GM12878 (cell line): ENCODE results near the gene STPG4. TPM values are rescaled to one million over a fixed set of nuclear protein-coding genes. Genes with fewer than 3 reads are reported as not detected.

Experiments used
- ATAC-seq: fragments of 200-7000 bp; cut with Tn5 transposase; 3 replicates; pipeline ENCODE4 v1.9.1; 2020; ENCODE audit warnings: mild to moderate bottlenecking, moderate library complexity
- BruUV-seq: library from RNA; stranded (reverse); fragments of 400-500 nt; replicated peaks from 2 replicates; lab custom pipeline; 2021; lab: Mats Ljungman, UMichigan
- CTCF ChIA-PET: fragments of 300-600 bp; sonication (Branson Sonifier 250); formaldehyde crosslinking; extraction: SDS; loops from one replicate; lab custom pipeline; 2021; ENCODE audit warnings: inconsistent platforms; lab: Yijun Ruan, JAX
- POLR2A ChIA-PET: fragments of 350-600 bp; formaldehyde crosslinking; extraction: SDS; loops from one replicate; lab custom pipeline; 2021; ENCODE audit warnings: inconsistent platforms; lab: Charles Lee
- RAD21 ChIA-PET: fragments of 300-600 bp; sonication (Branson Sonifier 250); formaldehyde crosslinking; loops from one replicate; lab custom pipeline; 2023; ENCODE audit warnings: antibody characterized with exemption; ENCODE audit not compliant: unreplicated experiment; lab: Charles Lee
- SMC1A ChIA-PET: fragments of 300-600 bp; sonication (Branson Sonifier 250); formaldehyde crosslinking; loops from one replicate; lab custom pipeline; 2023; ENCODE audit not compliant: unreplicated experiment, uncharacterized antibody; lab: Charles Lee
- DNase-seq: peaks from one replicate; pipeline ENCODE4 v3.0.0-alpha.2; 2011; ENCODE audit warnings: low read depth, low spot score
- FAIRE-seq: peaks from 3 replicates; lab custom pipeline; 2011; peaks lifted over from hg19 to GRCh38; lab: Jason Lieb, UNC
- H2AFZ ChIP-seq: 2 replicates; pipeline ENCODE4 v1.6.0; 2011; ENCODE audit warnings: low read depth, low read length, control low read depth; ENCODE audit not compliant: control insufficient read depth
- H3K27ac ChIP-seq: 2 replicates; pipeline ENCODE4 v1.5.1; 2011; ENCODE audit warnings: control low read depth; ENCODE audit not compliant: control insufficient read depth, insufficient read depth
- H3K27me3 ChIP-seq, 2 experiments: replicated peaks in 1 of 2; 2 replicates each; pipeline versions ENCODE4 v1.6.0 to v1.6.1; 2011; ENCODE audit warnings: low read length in 1 of 2; ENCODE audit not compliant: control insufficient read depth in 2 of 2, insufficient read depth in 2 of 2
- H3K36me3 ChIP-seq, 2 experiments: 2 replicates each; pipeline ENCODE4 v1.5.1; 2011; ENCODE audit warnings: low read length in 1 of 2; ENCODE audit not compliant: control insufficient read depth in 2 of 2, insufficient read depth in 2 of 2
- H3K4me1 ChIP-seq: 2 replicates; pipeline ENCODE4 v1.6.1; 2011; ENCODE audit warnings: mild to moderate bottlenecking, low read length, moderate library complexity, mixed read lengths; ENCODE audit not compliant: control insufficient read depth, insufficient read depth
- H3K4me2 ChIP-seq: 2 replicates; pipeline ENCODE4 v1.6.0; 2011; ENCODE audit warnings: control low read depth; ENCODE audit not compliant: control insufficient read depth, insufficient read depth
- H3K4me3 ChIP-seq: fragments of 200-600 bp; sonication (generic); 2 replicates; pipeline ENCODE4 v1.5.1; 2016
- H3K79me2 ChIP-seq: 2 replicates; pipeline ENCODE4 v1.6.0; 2011; ENCODE audit warnings: low read length; ENCODE audit not compliant: control insufficient read depth, insufficient read depth
- H3K9ac ChIP-seq: 2 replicates; pipeline ENCODE4 v1.8.0; 2011; ENCODE audit warnings: low read length, control low read depth, mixed read lengths; ENCODE audit not compliant: control insufficient read depth, insufficient read depth
- H3K9me3 ChIP-seq: replicated peaks from 3 replicates; pipeline ENCODE4 v1.5.1; 2011; ENCODE audit warnings: mild to moderate bottlenecking, low read length; ENCODE audit not compliant: control insufficient read depth, insufficient read depth
- H4K20me1 ChIP-seq: 2 replicates; pipeline ENCODE4 v1.6.0; 2011; ENCODE audit not compliant: control insufficient read depth, insufficient read depth
- ATF2 ChIP-seq: IDR thresholded peaks from 2 replicates; pipeline ENCODE4 v1.6.1; 2012; ENCODE audit warnings: low read length, inconsistent platforms
- BACH1 ChIP-seq: fragments of 450-650 bp; IDR thresholded peaks from 2 replicates; pipeline ENCODE4 v1.6.1; 2017; ENCODE audit warnings: mild to moderate bottlenecking, borderline replicate concordance
- BCL3 ChIP-seq: IDR thresholded peaks from 2 replicates; pipeline ENCODE4 v1.6.1; 2011; ENCODE audit warnings: borderline replicate concordance, low read depth, mild to moderate bottlenecking, moderate library complexity, low read length; ENCODE audit not compliant: insufficient read depth, poor library complexity, severe bottlenecking
- BHLHE40 ChIP-seq, 2 experiments: fragments of 450-650 bp in 1 of 2; IDR thresholded peaks; 2 replicates each; pipeline ENCODE4 v1.6.1; 2011 to 2017; ENCODE audit warnings: low read depth in 2 of 2, borderline replicate concordance in 1 of 2, improper control_type of control experiment in 1 of 2, low read length in 1 of 2, mild to moderate bottlenecking in 1 of 2
- CREB1 ChIP-seq: IDR thresholded peaks from 2 replicates; pipeline ENCODE4 v1.6.1; 2012; ENCODE audit warnings: low read depth, mild to moderate bottlenecking, inconsistent platforms
- EP300 ChIP-seq, 2 experiments: fragments of 150-350 bp in 1 of 2; IDR thresholded peaks; 2 replicates each; pipeline ENCODE4 v1.6.1; 2011 to 2012; ENCODE audit warnings: low read depth in 2 of 2, low read length in 2 of 2, borderline replicate concordance in 1 of 2, improper control_type of control experiment in 1 of 2, inconsistent platforms in 1 of 2; ENCODE audit not compliant: control insufficient read depth in 1 of 2
- FOXM1 ChIP-seq: IDR thresholded peaks from 2 replicates; pipeline ENCODE4 v1.6.1; 2012; ENCODE audit warnings: low read depth, mild to moderate bottlenecking, inconsistent platforms, low read length, moderate library complexity
- GATAD2B ChIP-seq: fragments of 450-650 bp; conservative IDR thresholded peaks from 2 replicates; pipeline ENCODE4 v1.6.1; 2017; ENCODE audit warnings: low read depth, mild to moderate bottlenecking, moderate library complexity
- HDAC6 ChIP-seq: fragments of 200-600 bp; sonication (generic); IDR thresholded peaks from one replicate; pipeline ENCODE4 v1.8.0; 2017; ENCODE audit warnings: antibody characterized with exemption; ENCODE audit not compliant: unreplicated experiment
- HSF1 ChIP-seq: fragments of 150-350 bp; IDR thresholded peaks from 2 replicates; pipeline ENCODE4 v1.6.1; 2014; ENCODE audit warnings: mild to moderate bottlenecking, low read depth, low read length
- MLLT1 ChIP-seq: fragments of 450-650 bp; IDR thresholded peaks from 2 replicates; pipeline ENCODE4 v1.6.1; 2016; ENCODE audit warnings: mild to moderate bottlenecking
- MYC ChIP-seq: IDR thresholded peaks from 2 replicates; pipeline ENCODE4 v1.6.1; 2011; ENCODE audit warnings: mild to moderate bottlenecking, low read length, moderate library complexity, inconsistent platforms; ENCODE audit not compliant: insufficient read depth, insufficient replicate concordance, insufficient read length, severe bottlenecking
- SMAD1 ChIP-seq: fragments of 450-650 bp; IDR thresholded peaks from 2 replicates; pipeline ENCODE4 v1.6.1; 2018; ENCODE audit warnings: mild to moderate bottlenecking, low read depth; ENCODE audit not compliant: partially characterized antibody
- SP1 ChIP-seq: IDR thresholded peaks from one replicate; pipeline ENCODE4 v1.6.1; 2011; ENCODE audit warnings: low read depth, low read length
- ZBED1 ChIP-seq: IDR thresholded peaks from 2 replicates; pipeline ENCODE4 v1.6.1; 2016; ENCODE audit warnings: borderline replicate concordance
- ZNF207 ChIP-seq: fragments of 450-650 bp; IDR thresholded peaks from 2 replicates; pipeline ENCODE4 v1.6.1; 2014; ENCODE audit warnings: antibody characterized with exemption, mild to moderate bottlenecking, borderline replicate concordance
- WGBS: methylation state at CpG from one replicate; pipeline ENCODE4 v1.1.6; 2016; ENCODE audit warnings: low lambda C conversion rate; ENCODE audit not compliant: insufficient replicate concordance, insufficient coverage; ENCODE audit errors: missing lambda C conversion rate; 5-methylcytosine and 5-hydroxymethylcytosine counted together
- in situ Hi-C: fragments of 300-500 bp; cut with MboI; formaldehyde crosslinking; loops from 9 replicates; pipeline ENCODE4 v1.14.3; 2018; ENCODE audit warnings: mixed read lengths
- intact Hi-C: fragments of 100-400 bp; cut with micrococcal nuclease; formaldehyde crosslinking; loops from one replicate; pipeline ENCODE4 v1.14.2; 2022; ENCODE audit not compliant: unreplicated experiment
- polyA plus RNA-seq, 11 experiments: library from polyadenylated mRNA; depleted of rRNA in 4 of 11; unstranded in 6 of 11; stranded (reverse) in 5 of 11; fragments of >200 nt; fragmentation: Nextera tagmentation in 4 of 11; fragmentation: Illumina TruSeq in 1 of 11; extraction: Ambion mirVana in 4 of 11; extraction: Trizol in 1 of 11; gene quantifications; 1 replicate in 1 of 11; 2 replicates in 10 of 11; pipeline versions ENCODE4 v1.2.1 to v1.2.3, GENCODE V29; 2011 to 2016; ENCODE audit warnings: inconsistent platforms in 2 of 11, missing spikeins in 2 of 11, low read depth in 1 of 11
- total RNA-seq, 4 experiments: library from RNA; depleted of rRNA in 3 of 4; stranded (reverse); fragments of >200 nt in 3 of 4; fragmentation: Illumina TruSeq in 1 of 4; extraction: Trizol in 1 of 4; gene quantifications; 2 replicates each; pipeline versions ENCODE4 v1.2.1 to v1.2.3, GENCODE V29; 2013 to 2021

STPG4 gene
- total and polyA plus RNA-seq, 10 of the 15 experiments (the other 5 are each of a cell fraction or from before 2014, with no cell fraction given), result 0.10 to 0.29 (median 0.19) TPM; not detected in 3

- no TSS peak for BruUV-seq
- Histone ChIP-seq H3K9ac (no peak overlapping the region), H3K4me1 (0 out of 2 replicates have a peak, but pooled peaks cover under 1% of the 10 kb centered on the region), H3K4me2 (no peak overlapping the region), H4K20me1 (peaks cover 6% of the 10 kb centered on the region; the same call in 1 of the 2 replicates), H3K79me2 (peaks cover 18% of the 10 kb centered on the region), H3K36me3 (peaks cover 2 to 37% of the 10 kb centered on the region in 2 experiments), H3K27ac (no peak overlapping the region), H3K9me3 (no peaks in the 10 kb centered on the region), H3K27me3 (no peaks in the 10 kb centered on the region), H2AFZ (no peak overlapping the region), H3K4me3 (no peak overlapping the region)
- intact Hi-C loops (no loop called here), in situ Hi-C loops (no loop called here)
- DNase-seq, result no peak
- RAD21 ChIA-PET, result no interaction called here
- POLR2A ChIA-PET, result interaction anchor here (0.6 to 0.7 kb wide), 2 partner anchors 9 to 80 kb away, joined by 4 to 5 read pairs; no protein-coding TSS in a partner anchor
- ATAC-seq, result no peak
- no peak for FAIRE-seq
- SMC1A ChIA-PET, result no interaction called here
- CTCF ChIA-PET, result no interaction called here
- TF ChIP-seq HSF1 (no peak), HDAC6 (no peak), FOXM1 (no peak), BHLHE40 (IDR thresholded peaks at IDR 0.05; ENCODE audit: borderline replicate concordance in 1 of 2, low read depth in 2 of 2, low read length in 1 of 2) (no peak), BACH1 (no peak), CREB1 (no peak), ZBED1 (no peak), ATF2 (no peak), MYC (no peak), BCL3 (no peak), ZNF207 (no peak), EP300 (IDR thresholded peaks at IDR 0.05; ENCODE audit: borderline replicate concordance in 1 of 2, control insufficient read depth in 1 of 2, low read depth in 2 of 2, low read length in 2 of 2) (no peak), SMAD1 (no peak), SP1 (no peak), GATAD2B (no peak), MLLT1 (no peak)
- WGBS, result 100% methylated on average over 1 of the region's 1 CpG
These were observed 5.6 kb upstream of the STPG4 start for GRCh38 chr2:47160660-47161059.
